SW 1271 (cell line): Measurements from ENCODE around the gene CEP170B.
"Not testable (repeated sequence)": the region's sequence is repeated elsewhere in the genome, so short reads cannot be mapped to it uniquely, and the experiment has no call there.

Experiments
- DNase-seq, 2 experiments: peaks; one replicate each; lab custom pipeline; 2025; lab: John Stamatoyannopoulos, UW

CEP170B gene

DNA sequence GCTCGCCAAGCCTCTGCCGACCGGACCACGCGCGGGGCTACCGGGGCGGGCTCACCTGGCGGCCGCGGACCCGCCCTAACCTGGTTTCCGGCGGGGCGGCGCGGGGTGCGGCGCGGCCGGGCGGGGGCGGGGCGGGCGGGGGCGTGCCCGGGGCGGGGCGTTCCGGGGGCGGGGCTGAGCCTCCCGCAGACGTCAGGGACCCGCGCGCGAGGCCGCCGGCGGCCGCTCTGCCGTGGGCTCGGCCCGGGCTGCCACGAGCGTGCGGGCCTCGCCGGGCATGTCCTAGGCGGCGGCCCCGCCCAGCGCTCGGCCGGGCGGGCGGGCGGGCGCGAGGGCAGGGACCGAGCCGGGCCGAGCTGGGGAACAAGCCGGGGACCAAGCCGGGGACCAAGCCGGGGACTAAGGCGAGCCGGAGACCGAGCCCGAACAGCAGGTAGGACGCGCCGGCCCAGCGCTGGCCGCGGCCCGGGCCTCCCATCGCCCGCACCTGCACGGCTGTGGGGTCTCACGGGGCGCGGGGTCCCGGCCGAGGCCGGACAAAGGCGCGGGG is at the start of gene CEP170B:
CEP170B (plus strand) TSS at position 188 of the 550 bp plus-strand sequence. CDS start 3,183 bp downstream, outside the sequence.
- DNase-seq = peak in 1 of 2 experiments; percentile 6

GRCh38 chr14:104816616-104816884 is 48.5 kb upstream of the CEP170B start:
- no peak for DNase-seq

GRCh38 chr14:104817930-104818713 is 46.9 kb upstream of the CEP170B start:
- DNase-seq = no peak

GRCh38 chr14:104818714-104819161 is 46.3 kb upstream of the CEP170B start:
- DNase-seq = no peak

- no peak for DNase-seq
Observed at GRCh38 chr14:104819361-104819781, 45.7 kb upstream of the CEP170B start.

- peak in 1 of 2 experiments; percentile 39 for DNase-seq
Observed at GRCh38 chr14:104820669-104821228, 44.3 kb upstream of the CEP170B start.

GRCh38 chr14:104821229-104821945 is 43.7 kb upstream of the CEP170B start:
- no peak for DNase-seq

DNA sequence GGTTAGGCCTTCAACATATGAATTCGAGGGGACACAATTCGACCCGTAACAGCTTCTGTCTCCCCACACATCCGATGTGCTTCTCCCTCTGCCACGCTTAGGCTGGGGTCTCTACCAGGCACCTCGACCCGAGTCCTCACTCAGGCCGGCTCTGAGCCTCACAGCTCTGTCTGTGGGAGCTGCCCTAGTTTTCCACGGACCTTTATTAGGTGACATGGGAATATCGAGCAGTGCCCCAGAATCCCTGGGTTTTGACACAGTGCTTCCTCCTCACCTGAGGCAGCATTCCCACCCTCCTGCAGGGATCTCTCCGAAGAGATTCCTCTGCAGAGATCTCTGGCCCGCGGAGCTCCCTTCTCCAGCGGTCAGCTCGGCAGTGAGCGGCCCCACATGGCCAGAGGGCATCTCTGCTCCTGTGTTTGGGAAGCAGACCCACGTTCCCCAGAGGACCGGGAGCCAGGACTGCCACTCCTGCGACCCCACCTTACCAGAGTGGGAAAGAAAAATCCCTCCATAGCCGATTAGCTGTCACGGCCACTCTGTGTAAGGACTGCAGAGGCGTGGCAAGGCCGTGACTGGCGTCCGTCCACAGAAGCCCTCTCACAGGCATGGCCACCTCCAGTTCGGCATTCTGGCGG is 43.0 kb upstream of the CEP170B start:
- no peak for DNase-seq

DNA sequence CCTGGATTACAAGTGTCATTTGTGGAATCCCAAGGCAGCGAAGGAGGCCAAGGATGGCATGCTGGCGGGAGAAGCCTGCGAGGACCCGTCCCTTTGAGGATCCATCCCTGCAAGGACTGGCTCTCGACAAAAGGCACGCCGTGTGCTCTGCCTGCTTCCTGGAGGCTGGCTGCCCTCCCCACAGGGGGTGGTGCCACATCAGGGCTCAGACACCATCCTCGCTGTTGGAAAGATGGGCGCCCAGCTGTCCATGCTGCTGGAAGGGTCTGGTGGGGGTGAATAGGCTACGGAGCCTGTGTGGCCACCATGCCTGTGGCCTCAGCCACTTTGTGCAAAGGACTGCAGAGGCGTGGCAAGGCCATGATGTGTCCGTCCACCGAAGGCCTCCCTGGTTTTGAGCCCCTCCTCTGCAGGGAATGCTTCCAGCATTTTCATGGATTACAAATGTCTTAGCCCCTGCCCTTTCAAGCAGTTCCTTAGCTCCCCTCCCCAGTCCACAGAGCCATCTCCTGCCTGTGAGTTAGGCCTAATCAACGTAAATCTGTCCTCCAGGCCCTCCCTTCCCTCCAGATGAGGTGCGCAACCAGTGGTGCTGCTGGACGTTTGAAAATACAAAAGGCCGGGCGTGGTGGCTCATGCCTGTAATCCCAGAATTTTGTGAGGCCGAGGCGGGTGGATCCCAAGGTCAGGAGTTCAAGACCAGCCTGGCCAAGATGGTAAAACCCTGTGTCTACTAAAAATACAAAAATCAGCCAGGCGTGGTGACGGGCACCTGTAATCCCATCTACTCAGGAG is 42.0 kb upstream of the CEP170B start:
- no peak for DNase-seq

DNA sequence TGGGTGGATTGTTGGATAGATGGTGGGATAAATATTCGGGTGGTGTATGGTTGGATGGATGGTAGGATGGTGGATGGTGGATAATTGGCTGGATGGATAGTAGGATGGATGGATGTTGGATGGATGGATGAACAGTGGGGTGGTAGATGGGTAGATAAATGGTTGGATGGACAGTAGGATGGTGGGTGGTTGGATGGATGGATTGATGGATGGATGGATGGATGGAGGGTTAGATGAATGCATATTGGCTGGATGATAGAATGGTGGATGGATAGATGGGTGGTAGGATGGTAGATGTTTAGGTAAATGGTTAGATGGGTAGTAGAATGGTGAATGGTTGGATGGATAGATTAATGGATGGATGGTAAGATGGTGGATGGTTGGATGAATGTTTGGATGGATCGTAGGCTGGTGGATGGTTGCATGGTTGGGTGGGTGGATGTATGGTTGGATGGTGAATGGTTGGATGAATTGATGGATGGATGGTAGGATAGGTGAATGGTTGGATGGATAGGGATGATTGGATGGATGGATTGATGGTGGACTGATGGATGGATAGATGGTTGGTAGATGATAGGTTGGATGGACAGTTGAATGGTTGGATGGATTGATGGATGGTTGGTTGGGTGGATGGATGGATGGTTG is 40.6 kb upstream of the CEP170B start:
- DNase-seq = no peak

DNA sequence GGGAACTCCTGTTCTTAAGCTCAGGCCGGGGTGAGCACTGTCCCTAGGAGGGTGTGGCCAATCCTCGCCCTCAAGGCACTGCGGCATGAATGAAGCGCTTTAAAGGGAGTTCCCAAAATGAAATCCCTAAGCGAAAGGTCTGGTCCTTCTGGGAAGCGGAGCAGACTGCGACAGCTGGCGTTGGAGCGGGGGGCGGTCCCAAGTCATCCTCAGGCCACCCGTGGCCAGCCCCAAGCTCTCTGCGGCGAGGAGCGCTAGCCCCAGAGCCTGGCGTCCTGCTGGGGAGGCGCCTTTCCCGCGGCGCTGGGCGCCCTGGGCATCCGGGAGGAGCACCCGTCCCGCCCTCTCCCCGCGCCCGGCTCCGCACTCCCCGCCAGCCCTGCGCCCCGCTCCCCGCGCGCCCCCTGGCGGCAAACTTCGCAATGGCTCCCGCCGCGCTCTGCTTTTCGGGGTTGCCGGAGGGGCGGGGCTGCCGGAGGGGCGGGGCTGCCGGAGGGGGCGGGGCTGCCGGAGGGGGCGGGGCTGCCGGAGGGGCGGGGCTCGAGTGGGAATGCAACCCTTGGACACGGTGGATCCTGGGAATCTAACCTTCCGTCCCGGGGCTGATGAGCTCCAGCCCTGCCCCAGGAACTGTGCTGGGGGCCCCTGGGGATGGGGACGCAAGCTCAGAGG is 38.7 kb upstream of the CEP170B start:
- DNase-seq = peak; percentile 61 to 80

- no peak for DNase-seq
Observed at GRCh38 chr14:104826861-104827176, 38.2 kb upstream of the CEP170B start.

DNA sequence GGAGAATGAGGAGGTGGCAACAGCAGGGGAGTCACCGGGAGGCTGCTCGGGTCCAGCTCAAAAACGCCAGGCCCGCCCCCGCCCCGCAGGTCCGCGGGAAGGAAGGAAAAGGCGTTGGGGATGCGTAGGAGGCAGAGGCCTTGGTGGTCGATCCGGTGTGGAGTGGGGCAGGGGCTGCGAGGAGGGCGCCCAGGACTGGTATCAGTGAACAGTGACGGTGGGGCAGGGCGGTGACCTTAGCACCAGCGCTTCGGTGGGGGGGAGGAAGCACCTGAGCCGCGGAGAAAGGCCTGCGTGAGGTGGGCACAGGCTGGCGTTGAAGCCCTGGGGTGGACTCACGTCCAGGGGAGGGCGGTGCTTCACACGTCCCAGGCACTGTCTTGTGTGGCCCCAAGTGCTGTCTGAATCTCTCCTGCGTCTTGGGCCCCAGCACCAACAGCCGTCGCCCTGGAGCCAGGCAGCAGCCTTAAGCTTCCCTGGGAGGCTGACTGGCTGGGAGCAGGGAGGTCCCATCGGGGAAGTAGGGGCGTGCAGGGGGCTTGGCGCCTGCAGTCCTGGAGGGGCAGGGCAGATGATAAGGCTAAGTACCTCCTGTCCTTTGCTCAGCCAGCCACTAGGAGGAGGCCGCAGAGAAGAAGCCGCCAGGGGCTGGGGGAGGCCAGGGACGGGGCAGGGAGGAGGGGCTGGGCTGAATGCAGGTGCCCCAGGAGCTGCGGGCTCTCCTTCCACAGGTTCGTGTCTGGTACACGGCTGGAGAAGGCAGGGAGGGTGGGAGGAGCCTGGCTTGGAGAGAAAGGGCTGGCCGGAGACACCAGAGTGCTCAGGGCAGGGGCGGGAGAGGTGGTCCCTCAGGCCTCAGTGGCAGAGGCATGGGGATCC is 37.7 kb upstream of the CEP170B start:
- peak in 1 of 2 experiments; percentile 27 for DNase-seq

DNA sequence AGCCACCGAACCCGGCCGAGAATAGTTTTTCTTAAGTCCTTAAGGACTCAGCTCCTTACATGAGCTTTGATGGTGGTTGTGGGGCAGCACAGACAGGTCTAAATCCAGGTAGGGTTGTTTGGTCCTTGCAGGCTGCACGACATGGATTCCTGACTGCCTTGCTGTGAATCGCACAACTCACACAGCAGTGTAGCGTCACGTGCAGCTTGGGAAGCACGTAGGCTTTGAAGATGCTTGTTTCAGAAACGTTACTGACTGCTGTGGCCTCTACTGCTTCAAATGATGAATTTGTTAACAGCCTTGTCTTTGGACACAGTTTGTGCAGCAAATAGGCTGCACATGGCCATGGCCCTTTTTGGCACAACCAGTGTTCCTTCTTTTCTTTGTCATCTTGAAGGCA is 34.3 kb upstream of the CEP170B start:
- DNase-seq = no peak

DNA sequence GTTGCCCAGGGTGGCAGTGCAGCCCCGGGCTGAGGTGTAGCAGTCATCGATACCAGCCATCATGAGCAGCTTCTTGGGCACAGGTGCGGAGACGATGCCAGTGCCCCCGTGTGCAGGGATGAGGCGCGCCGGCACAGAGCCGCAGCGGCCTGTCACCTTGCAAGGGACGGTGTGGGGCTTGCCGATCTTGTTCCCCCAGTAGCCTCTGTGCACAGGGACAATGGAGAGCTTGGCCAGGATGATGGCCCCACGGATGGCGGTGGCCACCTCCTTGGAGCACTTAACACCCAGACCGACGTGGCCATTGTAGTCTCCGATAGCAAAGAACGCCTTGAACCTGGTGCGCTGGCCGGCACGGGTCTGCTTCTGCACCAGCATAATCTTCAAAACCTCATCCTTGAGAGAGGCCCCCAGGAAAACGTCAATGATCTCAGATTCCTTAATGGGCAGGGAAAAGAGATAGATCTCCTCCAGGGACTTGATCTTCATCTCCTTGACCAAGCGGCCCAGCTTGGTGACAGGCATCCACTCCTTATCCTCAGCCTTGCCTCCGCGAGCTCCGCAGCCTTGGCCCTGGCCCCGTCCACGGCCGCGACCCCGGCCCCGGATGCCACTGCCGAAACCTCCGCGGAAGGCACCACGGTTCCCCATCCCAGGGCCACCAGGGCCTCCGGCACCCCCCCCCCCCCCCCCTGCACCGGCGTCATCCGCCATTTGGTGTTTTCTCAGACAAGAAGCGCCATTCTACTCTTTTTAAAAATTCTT is 28.7 kb upstream of the CEP170B start:
- DNase-seq = not testable (repeated sequence)

GRCh38 chr14:104841730-104842129 is 23.3 kb upstream of the CEP170B start:
- no peak for DNase-seq

DNA sequence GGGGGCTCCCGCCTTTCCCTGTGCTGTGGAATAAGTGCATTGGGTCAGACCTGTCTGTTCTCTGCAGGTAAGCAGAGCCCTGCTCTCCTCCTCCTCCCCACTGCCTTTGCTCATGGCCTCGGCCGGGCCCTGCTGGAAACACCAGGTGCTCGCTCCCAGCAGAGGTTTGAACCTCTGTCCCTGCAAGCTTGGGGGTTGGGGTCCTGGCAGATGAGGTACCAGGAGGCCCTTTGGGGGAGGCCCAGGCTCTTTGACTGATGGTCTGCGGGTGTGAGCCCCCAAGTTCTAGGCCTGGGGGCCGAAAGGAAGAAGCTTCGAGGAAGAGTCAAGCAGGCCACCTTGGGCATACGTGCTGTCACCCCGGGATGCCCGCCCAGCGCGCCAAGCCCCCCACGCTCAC is 22.1 kb upstream of the CEP170B start:
- DNase-seq = no peak

DNA sequence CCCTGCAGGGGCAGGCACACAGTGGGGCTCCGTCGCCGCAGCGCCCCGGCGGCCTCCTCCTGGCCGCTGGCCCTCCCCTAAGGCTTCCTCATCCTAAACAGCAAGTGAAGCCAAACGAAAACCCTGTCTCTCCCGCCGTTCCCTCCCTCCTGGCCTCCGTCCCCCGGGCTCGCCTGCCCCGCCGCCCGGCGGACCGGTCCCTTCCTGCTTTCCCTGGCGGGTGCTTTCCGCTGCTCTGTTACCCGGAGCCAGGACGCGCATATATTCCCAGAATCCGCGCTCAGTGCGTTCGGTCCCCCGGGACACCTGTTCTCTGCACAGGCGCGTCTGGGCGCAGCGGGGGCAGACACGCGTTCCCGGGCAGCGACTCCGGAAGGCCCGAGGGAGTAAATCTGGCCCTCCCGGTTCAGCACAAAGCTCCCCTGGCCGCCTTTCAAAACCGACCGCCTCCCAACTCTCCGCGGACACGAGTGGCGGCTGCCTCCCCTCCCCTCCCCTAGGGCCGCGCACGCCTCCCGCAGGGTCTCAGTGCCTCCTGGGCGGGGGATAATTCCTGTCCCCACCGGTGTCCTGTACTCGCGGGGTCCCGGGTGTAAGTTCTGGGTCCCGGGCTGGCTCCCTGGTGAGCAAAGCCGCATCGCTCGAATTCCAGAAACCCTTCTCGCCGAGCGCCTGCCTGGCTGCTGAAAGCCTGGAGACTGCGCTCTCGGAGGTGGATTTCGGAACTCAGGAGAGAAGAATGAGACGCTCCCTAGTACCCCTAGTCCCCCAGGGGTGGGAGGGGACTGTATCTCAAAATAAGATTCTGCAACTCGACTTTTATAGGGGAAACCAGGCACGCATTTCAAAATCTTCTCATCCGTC is 21.4 kb upstream of the CEP170B start:
- DNase-seq = no peak
